ENCODE data around the gene RECK. TPM values are rescaled to one million over a fixed set of nuclear protein-coding genes. Genes with fewer than 3 reads are reported as not detected.

RECK gene
- total RNA-seq, 2 donors from 2014 or later = 6.3 to 6.8 TPM

DNA sequence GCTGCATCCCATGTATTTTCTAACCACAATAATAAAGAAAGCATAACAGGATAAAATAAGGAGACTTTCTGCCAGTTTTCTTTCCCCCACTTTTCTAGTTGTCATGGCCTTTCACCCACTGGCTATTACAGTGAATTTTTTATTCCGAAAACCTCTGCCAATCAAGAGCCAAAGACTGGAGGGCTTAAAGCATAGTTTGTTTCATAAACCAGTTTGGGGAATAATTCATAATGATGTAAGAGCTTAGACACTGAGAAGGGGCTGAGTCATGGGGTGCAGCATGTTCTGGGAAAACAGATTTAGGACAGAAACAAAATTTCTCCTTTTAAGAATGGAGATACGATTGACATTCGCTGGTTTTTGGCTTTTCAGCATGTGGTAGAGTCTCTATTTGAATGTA, 95.4 kb downstream of the RECK start:
- H3K36me3 Mint-ChIP-seq (ENCODE audit: insufficient read depth in 2 of 2) = peaks cover 0 to 1% of the 10 kb centered on the region in 2 donors
- peaks cover 7% of the 10 kb centered on the region for H3K4me1 Mint-ChIP-seq (ENCODE audit: low read depth)
- H3K4me3 Mint-ChIP-seq = no peak overlapping the region
- H3K27ac Mint-ChIP-seq = no peak overlapping the region
- DNase-seq (no peak), ATAC-seq (replicated peaks in 1 of 2) (no peak)
- H3K27me3 Mint-ChIP-seq (ENCODE audit: low read depth) = no peaks in the 10 kb centered on the region
- no peaks in the 10 kb centered on the region for H3K9me3 Mint-ChIP-seq

- Mint-ChIP-seq H3K27me3 (ENCODE audit: low read depth) (peaks cover 9% of the 10 kb centered on the region), H3K36me3 (ENCODE audit: insufficient read depth in 2 of 2) (peaks cover 0 to 3% of the 10 kb centered on the region in 2 donors), H3K27ac (no peak overlapping the region), H3K4me3 (no peak overlapping the region), H3K4me1 (ENCODE audit: low read depth) (peaks cover 31% of the 10 kb centered on the region), H3K9me3 (no peaks in the 10 kb centered on the region)
- no peak for ATAC-seq (replicated peaks in 1 of 2)
- DNase-seq = no peak
Observed at GRCh38 chr9:36134761-36135505, 98.2 kb downstream of the RECK start.

DNA sequence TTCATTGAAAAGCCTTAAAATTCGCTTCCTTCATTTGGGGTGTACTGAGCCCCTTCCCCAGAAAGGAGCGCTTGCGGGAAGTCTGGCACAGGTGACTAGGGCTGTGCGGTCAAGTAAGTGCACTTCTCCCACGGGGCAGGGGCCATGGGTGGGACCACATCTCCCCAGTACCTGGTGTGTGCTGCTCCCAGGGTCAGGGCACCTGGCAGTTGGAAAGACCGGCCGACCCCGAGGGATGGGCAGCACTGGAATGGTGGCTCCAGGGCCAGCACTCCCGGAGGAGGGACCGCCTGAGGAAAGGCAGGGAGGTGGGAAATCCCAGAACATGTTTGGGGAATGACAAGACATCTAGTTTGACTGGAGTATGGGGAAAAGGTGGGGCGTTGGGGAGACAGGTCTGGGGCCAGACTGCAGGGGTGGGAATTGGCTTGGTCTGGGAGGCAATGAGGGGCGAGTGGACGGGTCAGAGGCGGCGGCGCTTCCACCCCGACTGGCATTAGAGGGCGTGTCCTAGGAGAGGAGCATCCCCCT, 99.1 kb downstream of the RECK start:
- Mint-ChIP-seq H3K27ac (no peak overlapping the region), H3K36me3 (ENCODE audit: insufficient read depth in 2 of 2) (peaks cover 0 to 3% of the 10 kb centered on the region in 2 donors), H3K9me3 (no peaks in the 10 kb centered on the region), H3K4me3 (peak overlapping the region; percentile 79 to 86), H3K27me3 (ENCODE audit: low read depth) (peaks cover 9% of the 10 kb centered on the region), H3K4me1 (ENCODE audit: low read depth) (peaks cover 39% of the 10 kb centered on the region)
- DNase-seq = no peak
- no peak for ATAC-seq (replicated peaks in 1 of 2)

- DNase-seq = peak; percentile 87 to 89
- no peaks in the 10 kb centered on the region for H3K9me3 Mint-ChIP-seq
- H3K4me3 Mint-ChIP-seq = peak within 1 kb of the TSS; percentile 83 to 94
- H3K27ac Mint-ChIP-seq = peak within 1 kb of the TSS; percentile 6
- H3K27me3 Mint-ChIP-seq (ENCODE audit: low read depth) = peaks cover 9% of the 10 kb centered on the region
- peaks cover 45% of the 10 kb centered on the region for H3K4me1 Mint-ChIP-seq (ENCODE audit: low read depth)
- peaks cover 0 to 3% of the 10 kb centered on the region in 2 donors for H3K36me3 Mint-ChIP-seq (ENCODE audit: insufficient read depth in 2 of 2)
- peak; percentile 98 to 99 for ATAC-seq (replicated peaks in 1 of 2)
Observed at GRCh38 chr9:36136272-36136893, 99.7 kb downstream of the RECK start, which contains the start of gene GLIPR2. TSS of gene GLIPR2 (plus strand) at chr9:36136733. CDS start at chr9:36136779, 46 bp downstream.

GRCh38 chr9:36136894-36137391, 100.2 kb downstream of the RECK start:
- no peaks in the 10 kb centered on the region for H3K9me3 Mint-ChIP-seq
- H3K4me3 Mint-ChIP-seq = peak overlapping the region; percentile 83 to 94
- H3K27ac Mint-ChIP-seq = peak overlapping the region; percentile 6
- peak; percentile 6 to 60 for ATAC-seq (replicated peaks in 1 of 2)
- peaks cover 0 to 3% of the 10 kb centered on the region in 2 donors for H3K36me3 Mint-ChIP-seq (ENCODE audit: insufficient read depth in 2 of 2)
- DNase-seq = no peak
- H3K27me3 Mint-ChIP-seq (ENCODE audit: low read depth) = peaks cover 9% of the 10 kb centered on the region
- H3K4me1 Mint-ChIP-seq (ENCODE audit: low read depth) = peaks cover 51% of the 10 kb centered on the region

- Mint-ChIP-seq H3K4me3 (peak overlapping the region; percentile 83 to 94), H3K27me3 (ENCODE audit: low read depth) (peaks cover 9% of the 10 kb centered on the region), H3K9me3 (no peaks in the 10 kb centered on the region), H3K27ac (peak overlapping the region; percentile 6), H3K4me1 (ENCODE audit: low read depth) (peaks cover 56% of the 10 kb centered on the region), H3K36me3 (ENCODE audit: insufficient read depth in 2 of 2) (peaks cover 0 to 3% of the 10 kb centered on the region in 2 donors)
- no peak for DNase-seq
- no peak for ATAC-seq (replicated peaks in 1 of 2)
Observed at GRCh38 chr9:36137392-36138004, 100.8 kb downstream of the RECK start.

DNA sequence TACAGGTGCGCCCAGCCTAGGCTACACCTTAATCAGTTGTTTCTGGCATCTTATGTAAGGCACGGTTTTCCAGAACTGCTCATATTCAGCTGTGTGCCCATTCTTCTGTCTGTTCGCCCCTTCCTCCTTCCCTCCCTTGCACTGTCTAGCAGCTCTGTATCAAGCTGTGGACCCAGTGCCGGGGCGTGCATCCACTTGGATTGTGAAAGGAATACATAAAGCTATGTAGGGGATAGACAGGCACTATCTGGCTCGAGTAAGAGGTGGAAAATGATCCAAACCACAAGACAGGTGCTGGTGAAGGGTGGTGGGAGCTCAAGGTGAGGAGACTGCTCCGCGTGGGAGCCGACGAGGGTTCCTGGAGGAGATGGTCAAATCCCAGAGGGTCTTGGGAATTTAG, 101.8 kb downstream of the RECK start:
- Mint-ChIP-seq H3K27ac (no peak overlapping the region), H3K36me3 (ENCODE audit: insufficient read depth in 2 of 2) (peaks cover 0 to 6% of the 10 kb centered on the region in 2 donors), H3K4me1 (ENCODE audit: low read depth) (peaks cover 65% of the 10 kb centered on the region), H3K9me3 (no peaks in the 10 kb centered on the region), H3K27me3 (ENCODE audit: low read depth) (peaks cover 9% of the 10 kb centered on the region), H3K4me3 (peak overlapping the region in 1 of 2 donors; percentile 22)
- ATAC-seq (replicated peaks in 1 of 2) (no peak), DNase-seq (no peak)

- Mint-ChIP-seq H3K4me3 (no peak overlapping the region), H3K27ac (no peak overlapping the region), H3K36me3 (ENCODE audit: insufficient read depth in 2 of 2) (peaks cover 0 to 6% of the 10 kb centered on the region in 2 donors), H3K27me3 (ENCODE audit: low read depth) (peaks cover 9% of the 10 kb centered on the region), H3K9me3 (no peaks in the 10 kb centered on the region), H3K4me1 (ENCODE audit: low read depth) (peaks cover 69% of the 10 kb centered on the region)
- no peak for ATAC-seq (replicated peaks in 1 of 2)
- DNase-seq = no peak
Observed at GRCh38 chr9:36138901-36139300, 102.2 kb downstream of the RECK start.

DNA sequence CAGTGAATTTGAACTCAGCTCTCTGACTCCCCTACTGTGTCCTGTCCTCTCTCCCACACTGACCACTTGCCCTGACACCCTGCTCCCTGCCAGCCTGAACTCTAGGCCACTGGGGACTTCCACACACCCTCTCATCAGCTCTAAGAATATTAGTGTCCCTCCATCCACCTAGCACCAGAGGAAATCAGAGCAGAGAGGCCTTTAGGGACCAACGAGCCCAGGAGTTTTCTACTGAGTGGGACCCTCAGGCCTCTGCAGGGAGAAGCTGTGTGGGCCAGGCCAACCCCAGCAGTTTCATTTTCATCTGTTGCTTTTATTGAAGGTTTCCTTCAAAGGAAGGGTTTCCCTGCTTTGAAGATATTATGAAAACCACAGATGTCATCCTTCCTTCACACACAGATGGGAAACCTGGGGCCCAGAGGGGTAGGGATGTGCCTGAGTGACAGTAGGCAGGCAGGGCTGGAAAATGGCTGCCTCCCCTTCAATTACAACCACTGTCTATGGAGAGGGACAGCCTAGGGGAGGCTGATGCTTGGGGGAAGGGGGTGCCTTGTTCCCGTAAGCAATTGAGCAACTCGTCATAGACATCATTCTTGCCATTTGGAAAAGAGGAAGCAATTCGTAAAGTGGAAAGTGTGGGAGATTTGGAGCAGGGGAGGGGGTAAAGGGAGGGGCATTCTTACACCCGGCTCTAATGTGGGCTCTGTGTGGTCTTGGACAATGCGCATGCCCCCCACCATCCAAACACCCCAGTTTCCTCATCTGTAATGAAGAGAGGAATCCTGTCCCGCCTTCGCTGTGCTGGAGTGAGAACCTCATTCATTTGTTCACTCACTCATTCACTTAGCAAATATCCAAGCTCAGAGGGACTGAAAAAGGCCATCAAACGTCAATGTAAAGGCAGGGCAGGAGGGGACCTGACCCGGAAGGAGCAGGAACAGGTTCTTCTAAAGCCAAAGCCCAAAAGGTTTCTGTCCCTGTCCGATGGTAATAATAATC, 103.7 kb downstream of the RECK start:
- H3K27ac Mint-ChIP-seq = no peak overlapping the region
- ATAC-seq (replicated peaks in 1 of 2) (no peak), DNase-seq (no peak)
- H3K9me3 Mint-ChIP-seq = peaks cover 2% of the 10 kb centered on the region in 2 donors
- H3K36me3 Mint-ChIP-seq (ENCODE audit: insufficient read depth in 2 of 2) = peaks cover 4 to 12% of the 10 kb centered on the region in 2 donors
- H3K4me1 Mint-ChIP-seq (ENCODE audit: low read depth) = peaks cover 84% of the 10 kb centered on the region
- peaks cover 9% of the 10 kb centered on the region for H3K27me3 Mint-ChIP-seq (ENCODE audit: low read depth)
- H3K4me3 Mint-ChIP-seq = peak overlapping the region; percentile 61 to 77

DNA sequence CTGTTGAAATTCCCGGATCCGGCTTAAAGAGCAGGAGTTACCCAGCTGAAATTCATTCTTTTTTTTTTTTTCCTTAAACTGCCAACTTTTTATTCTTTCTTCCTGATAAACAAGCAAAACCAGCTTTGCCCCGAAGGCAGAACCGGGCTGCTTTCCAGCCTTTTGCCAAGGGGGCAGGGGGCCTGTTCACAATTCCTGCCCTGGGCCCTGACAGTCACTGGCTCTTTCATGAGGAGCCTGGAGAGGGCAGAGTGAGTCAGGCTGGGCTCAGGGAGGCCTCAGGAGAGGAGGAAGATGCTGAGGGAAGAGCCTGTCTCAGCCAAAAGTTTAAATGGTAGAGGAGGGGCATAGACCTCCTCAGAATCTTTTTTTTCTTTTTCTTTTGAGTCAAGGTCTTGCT, 104.6 kb downstream of the RECK start:
- DNase-seq (no peak), ATAC-seq (replicated peaks in 1 of 2) (no peak)
- peak overlapping the region; percentile 18 for H3K27ac Mint-ChIP-seq

DNA sequence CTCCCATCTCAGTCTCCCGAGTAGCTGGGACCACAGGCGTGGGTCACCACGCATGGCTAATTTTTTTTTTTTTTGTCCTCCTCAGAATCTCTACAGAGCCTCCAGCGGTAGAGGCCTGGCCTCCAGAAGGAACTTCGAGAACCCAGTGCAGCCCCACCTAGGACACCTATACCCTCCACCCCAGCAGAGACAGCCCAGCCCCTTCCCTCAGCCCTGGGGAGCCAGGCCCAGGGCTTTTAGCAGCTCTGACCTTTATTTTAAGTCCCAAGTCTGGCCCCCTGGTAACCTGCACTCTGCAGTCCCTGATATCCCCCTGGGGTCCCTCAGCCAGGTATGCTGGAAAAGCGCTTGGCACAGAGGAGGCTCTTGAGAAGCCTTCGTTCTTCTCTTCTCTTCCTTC, 105.0 kb downstream of the RECK start:
- ATAC-seq (replicated peaks in 1 of 2) (no peak), DNase-seq (no peak)
- H3K4me1 Mint-ChIP-seq (ENCODE audit: low read depth) = peaks cover 92% of the 10 kb centered on the region
- peaks cover 9% of the 10 kb centered on the region for H3K27me3 Mint-ChIP-seq (ENCODE audit: low read depth)
- H3K36me3 Mint-ChIP-seq (ENCODE audit: insufficient read depth in 2 of 2) = peaks cover 13 to 21% of the 10 kb centered on the region in 2 donors
- H3K27ac Mint-ChIP-seq = peak overlapping the region; percentile 32
- peak overlapping the region; percentile 33 to 77 for H3K4me3 Mint-ChIP-seq
- H3K9me3 Mint-ChIP-seq = peaks cover 8 to 10% of the 10 kb centered on the region in 2 donors

More for the DNA sequence above, 104.6 kb downstream of the RECK start:
- H3K4me1 Mint-ChIP-seq (ENCODE audit: low read depth) = peaks cover 92% of the 10 kb centered on the region
- peaks cover 7 to 9% of the 10 kb centered on the region in 2 donors for H3K9me3 Mint-ChIP-seq
- H3K36me3 Mint-ChIP-seq (ENCODE audit: insufficient read depth in 2 of 2) = peaks cover 12 to 18% of the 10 kb centered on the region in 2 donors
- peak overlapping the region; percentile 18 to 77 for H3K4me3 Mint-ChIP-seq
- peaks cover 9% of the 10 kb centered on the region for H3K27me3 Mint-ChIP-seq (ENCODE audit: low read depth)

Data from activated T-cell treated with anti-CD3 and anti-CD28 coated beads, Interleukin-2, amount 50 U/mL, for 72 hours (primary cell).